Adrenal gland (tissue), 12 donors: ENCODE measurements around the gene HCRT. TPM values are rescaled to one million over a fixed set of nuclear protein-coding genes. Genes with fewer than 3 reads are reported as not detected.

ENCODE experiments used
- DNase-seq, 7 donors: peaks; one replicate each; pipeline ENCODE4 v3.0.0-alpha.2; 2019 to 2020
- H3K27ac ChIP-seq, 5 donors: fragments of 200-600 bp; sonication (generic) in 4 of 5; 1 replicate in 3 of 5; 2 replicates in 2 of 5; pipeline versions ENCODE4 v1.5.1 to v1.8.0; 2016 to 2020; ENCODE audit warnings: mild to moderate bottlenecking in 1 of 5
- H3K27me3 ChIP-seq: fragments of 200-600 bp; 2 replicates; pipeline ENCODE4 v1.8.0; 2021
- H3K36me3 ChIP-seq, 2 donors: fragments of 200-600 bp; replicated peaks in 1 of 2; 1 replicate in 1 of 2; 2 replicates in 1 of 2; pipeline versions ENCODE4 v1.5.1 to v1.8.0; 2018 to 2022
- H3K4me1 ChIP-seq, 2 donors: fragments of 200-600 bp; replicated peaks in 1 of 2; 1 replicate in 1 of 2; 2 replicates in 1 of 2; pipeline versions ENCODE4 v1.5.1 to v1.8.0; 2018 to 2021
- H3K4me3 ChIP-seq, 4 donors: fragments of 200-600 bp; sonication (generic) in 3 of 4; one replicate each; pipeline ENCODE4 v1.5.1; 2016 to 2018
- H3K9me3 ChIP-seq, 3 donors: fragments of 200-600 bp; sonication (generic) in 1 of 3; replicated peaks in 1 of 3; 1 replicate in 2 of 3; 2 replicates in 1 of 3; pipeline versions ENCODE4 v1.5.1 to v1.8.0; 2016 to 2021
- CTCF ChIP-seq, 6 experiments: fragments of 450-650 bp in 4 of 6; fragments of 200-600 bp in 2 of 6; sonication (generic) in 1 of 6; IDR thresholded peaks; 1 replicate in 5 of 6; 2 replicates in 1 of 6; pipeline versions ENCODE4 v1.5.1 to v1.8.0; 2016 to 2021; ENCODE audit warnings: antibody characterized with exemption in 6 of 6, mild to moderate bottlenecking in 2 of 6, moderate library complexity in 1 of 6
- POLR2A ChIP-seq, 2 donors: fragments of 450-650 bp; IDR thresholded peaks; one replicate each; pipeline ENCODE4 v1.6.1; 2017; ENCODE audit warnings: antibody characterized with exemption in 2 of 2, mild to moderate bottlenecking in 2 of 2, moderate library complexity in 1 of 2
- WGBS, 4 donors: extraction: QIAGEN DNeasy Blood & Tissue Kit in 2 of 4; methylation state at CpG; one replicate each; pipeline versions ENCODE4 v1.1.5 to v1.1.7; 2013 to 2017; 5-methylcytosine and 5-hydroxymethylcytosine counted together
- intact Hi-C, 2 donors: fragments of 100-400 bp; cut with DNase I; formaldehyde crosslinking; loops; one replicate each; pipeline versions ENCODE4 v1.14.1 to v1.15.0; 2022 to 2023
- polyA plus RNA-seq, 3 donors: library from polyadenylated mRNA; stranded (reverse); fragments of 200-250 nt in 2 of 3; fragments of 350-450 nt in 1 of 3; fragmentation: Illumina TruSeq in 1 of 3; extraction: RNeasy Lipid Tissue Mini Kit (QIAGEN cat#74804) in 1 of 3; gene quantifications; one replicate each; pipeline ENCODE4 v1.2.3, GENCODE V29; 2013 to 2014
- total RNA-seq, 9 donors: library from RNA; depleted of rRNA in 4 of 9; stranded (reverse); fragments of >200 nt in 4 of 9; fragments of 120-200 nt in 1 of 9; fragmentation: NEBNext Ultra II Directional in 1 of 9; extraction: Animal tissue kit (Norgen Biotek cat#: 25700) in 1 of 9; gene quantifications; one replicate each; pipeline versions ENCODE4 v1.1.0 to v1.2.4, GENCODE V29; 2013 to 2023
- donor health status: healthy with polysubstance abuse.
- donor health status: Bipolar disorder and iron deficiency.
- donor health status: DM: yes; HTN: yes; CAD: no.
- donor health status: DM: no; HTN: no; CAD: no.
- donor health status: DM: no; HTN: no; CAD: no.
- donor health status: DM: yes; HTN: yes; CAD: no.

HCRT gene
- total and polyA plus RNA-seq, 12 donors: not detected

- DNase-seq: no peak
- H3K9me3 ChIP-seq: no peaks in the 10 kb centered on the region
- TF ChIP-seq CTCF (IDR thresholded peaks at IDR 0.05) (peak in 1 of 6 experiments; percentile 8), POLR2A (IDR thresholded peaks at IDR 0.05) (no peak)
- H3K27ac ChIP-seq: peak overlapping the region in 2 of 5 donors; percentile 74 to 77
- no peaks in the 10 kb centered on the region for H3K27me3 ChIP-seq
- intact Hi-C loops: loop anchor here (5.0 kb wide), 2 partner anchors 56 to 66 kb away; no protein-coding TSS in a partner anchor
- H3K4me3 ChIP-seq: peak overlapping the region in 1 of 4 donors; percentile 66
- 77 to 82% (median 78%) methylated on average over 8 to 9 of the region's 9 CpGs for WGBS, 4 donors
- H3K36me3 ChIP-seq: no peaks in the 10 kb centered on the region
- H3K4me1 ChIP-seq: peaks cover 15 to 31% of the 10 kb centered on the region in 2 donors
Measured at GRCh38 chr17:42182927-42183734, 2.1 kb downstream of the HCRT start.

GRCh38 chr17:42181851-42182207, 3.4 kb downstream of the HCRT start:
- Histone ChIP-seq H3K4me1 (peaks cover 15 to 31% of the 10 kb centered on the region in 2 donors), H3K9me3 (no peaks in the 10 kb centered on the region), H3K4me3 (no peak overlapping the region), H3K27me3 (no peaks in the 10 kb centered on the region), H3K27ac (no peak overlapping the region), H3K36me3 (no peaks in the 10 kb centered on the region)
- DNase-seq: no peak
- intact Hi-C loops: loop anchor here (5.0 kb wide), 2 partner anchors 55 to 65 kb away; no protein-coding TSS in a partner anchor
- no peak for TF ChIP-seq POLR2A (IDR thresholded peaks at IDR 0.05)
- TF ChIP-seq CTCF (IDR thresholded peaks at IDR 0.05): no peak
- WGBS, 4 donors: 82 to 90% (median 85%) methylated on average over 2 of the region's 2 CpGs

DNA sequence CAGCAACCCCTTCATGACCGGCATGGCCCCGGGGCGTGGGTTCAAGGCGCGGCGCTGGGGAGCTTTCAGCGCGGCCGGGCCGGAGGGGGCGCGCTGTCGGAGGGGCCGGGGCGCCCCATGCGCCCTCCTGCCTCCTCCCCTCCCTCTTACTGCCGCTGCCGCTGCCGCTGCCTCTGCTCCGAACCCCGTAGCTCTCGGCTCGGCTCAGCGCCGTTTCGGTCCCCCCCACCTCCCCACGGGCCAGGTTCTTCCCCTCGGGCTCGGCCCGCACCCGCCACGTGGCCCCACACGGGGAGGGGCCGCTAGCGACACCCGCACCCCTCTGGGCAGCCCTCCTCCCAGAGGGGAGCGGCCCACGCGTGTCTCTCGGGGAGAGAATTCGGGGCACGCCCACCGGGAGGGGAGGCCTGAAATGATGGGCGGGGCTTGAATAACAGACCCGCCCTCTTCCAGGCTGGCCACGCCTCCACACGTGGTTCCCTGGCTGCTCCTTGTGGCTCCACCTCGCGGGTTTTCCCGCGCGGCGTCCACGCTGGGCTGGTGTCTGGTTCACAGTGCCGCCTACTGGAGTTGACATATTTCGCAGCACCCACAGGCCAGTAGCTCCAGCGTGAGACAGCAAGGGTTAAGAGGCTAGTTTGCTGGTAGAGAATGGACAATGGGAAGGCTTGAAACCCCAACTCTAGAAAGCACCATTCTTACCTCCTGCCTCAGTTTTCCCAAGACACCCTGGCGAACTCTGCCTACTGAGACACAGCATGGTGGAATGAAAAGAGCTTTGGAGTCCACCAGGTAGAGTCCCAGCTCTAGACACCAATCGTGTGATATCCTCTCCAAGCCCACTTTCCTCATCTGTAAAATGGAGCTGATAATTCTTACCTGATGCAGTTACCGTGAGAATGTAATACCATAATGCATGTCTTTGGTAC, 4.1 kb downstream of the HCRT start, which contains the start of gene KCNH4:
Gene KCNH4 (minus strand): TSS at position 221 of the 929 bp plus-strand sequence. CDS start 197 bp downstream, at position 24.
- no peaks in the 10 kb centered on the region for H3K27me3 ChIP-seq
- no peaks in the 10 kb centered on the region for H3K36me3 ChIP-seq
- WGBS, 4 donors: 4 to 8% (median 5%) methylated on average over 24 to 60 of the region's 60 CpGs
- intact Hi-C loops: loop anchor here (5.0 kb wide), 2 partner anchors 54 to 64 kb away; no protein-coding TSS in a partner anchor
- peak within 1 kb of the TSS in 1 of 4 donors; percentile 58 for H3K4me3 ChIP-seq
- no peak within 1 kb of the TSS for H3K27ac ChIP-seq
- TF ChIP-seq POLR2A (IDR thresholded peaks at IDR 0.05) (no peak), CTCF (IDR thresholded peaks at IDR 0.05) (peak; percentile 38 to 80 (median 69))
- DNase-seq: peak; percentile 81 to 96 (median 88)
- H3K4me1 ChIP-seq: peaks cover 15 to 31% of the 10 kb centered on the region in 2 donors
- H3K9me3 ChIP-seq: no peaks in the 10 kb centered on the region
